OCI-LY3 (cell line): Measurements from ENCODE around the gene KIF20B.
A peak's percentile ranks its signal among the peaks of the same experiment; 100 is the strongest.

Source experiments
- H2AFZ ChIP-seq: fragments of 200-600, 300-600 bp; shearing (Covaris generic); 2 replicates; pipeline ENCODE4 v1.6.0; 2014; ENCODE audit warnings: antibody characterized with exemption, low read depth, low read length
- H3K27ac ChIP-seq: fragments of 200-600, 300-600 bp; sonication (generic); 2 replicates; pipeline ENCODE4 v1.5.1; 2014; ENCODE audit warnings: mild to moderate bottlenecking, low read length, moderate library complexity, mixed read lengths
- H3K27me3 ChIP-seq: fragments of 200-600, 300-600 bp; sonication (generic); 2 replicates; pipeline ENCODE4 v1.6.1; 2014; ENCODE audit warnings: low read depth, low read length, mixed read lengths
- H3K36me3 ChIP-seq: fragments of 200-600, 300-600 bp; sonication (generic); replicated peaks from 2 replicates; pipeline ENCODE3; 2014; ENCODE audit warnings: low read depth, low read length, mixed read lengths
- H3K4me1 ChIP-seq: fragments of 300-600, 200-600 bp; sonication (generic); 2 replicates; pipeline ENCODE4 v1.6.1; 2014; ENCODE audit warnings: low read length, mixed read lengths
- H3K4me2 ChIP-seq: fragments of 200-600, 300-600 bp; sonication (generic); 2 replicates; pipeline ENCODE4 v1.6.1; 2014; ENCODE audit warnings: low read length, mixed read lengths
- H3K4me3 ChIP-seq: fragments of 300-600, 200-600 bp; sonication (generic); 2 replicates; pipeline ENCODE4 v1.5.1; 2014; ENCODE audit warnings: antibody characterized with exemption, mild to moderate bottlenecking, low read length, moderate library complexity
- H3K79me2 ChIP-seq: fragments of 300-600, 200-600 bp; shearing (Covaris generic); 2 replicates; pipeline ENCODE4 v1.6.1; 2014; ENCODE audit warnings: mild to moderate bottlenecking, low read length, mixed read lengths
- H3K9ac ChIP-seq: fragments of 300-600, 200-600 bp; shearing (Covaris generic); 2 replicates; pipeline ENCODE4 v1.6.0; 2014; ENCODE audit warnings: mild to moderate bottlenecking, low read length, moderate library complexity
- H3K9me3 ChIP-seq: fragments of 200-600, 300-600 bp; shearing (Covaris generic); 2 replicates; pipeline ENCODE4 v1.6.1; 2014; ENCODE audit warnings: low read length, mixed read lengths; ENCODE audit not compliant: insufficient read depth
- H4K20me1 ChIP-seq: fragments of 200-600, 300-600 bp; sonication (generic); 2 replicates; pipeline ENCODE4 v1.6.1; 2016; ENCODE audit warnings: low read length, mixed read lengths; ENCODE audit not compliant: insufficient read depth
- CTCF ChIP-seq: fragments of 200-600, 300-600 bp; sonication (generic); IDR thresholded peaks from 2 replicates; pipeline ENCODE4 v1.5.1; 2014; ENCODE audit warnings: antibody characterized with exemption, low read length, low read depth
- EZH2phosphoT487 ChIP-seq: fragments of 200-600 bp; shearing (Covaris generic); IDR thresholded peaks from 2 replicates; pipeline ENCODE4 v1.6.1; 2018; ENCODE audit warnings: antibody characterized with exemption, mixed run types, low read depth

KIF20B gene

DNA sequence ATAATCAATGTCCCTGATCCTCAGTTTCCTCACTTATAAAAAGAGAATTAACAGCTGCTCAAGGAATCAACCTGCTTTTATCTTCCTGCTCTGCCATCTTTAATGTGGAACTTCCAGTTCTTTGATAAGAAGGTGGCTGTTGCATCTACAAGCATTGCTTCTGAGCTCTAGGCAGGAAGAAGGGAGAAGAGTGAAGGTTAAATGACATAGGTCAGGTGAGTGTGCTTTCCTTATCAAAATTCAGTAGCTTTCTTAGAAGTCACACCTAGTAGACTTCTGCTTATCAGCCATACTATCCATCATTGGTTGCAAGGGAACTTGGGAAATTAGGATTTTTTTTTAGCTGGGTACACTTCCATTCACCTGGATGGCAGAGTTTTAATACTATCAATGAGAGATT is 24.0 kb upstream of the KIF20B start:
- no peaks in the 10 kb centered on the region for H3K79me2 ChIP-seq
- H3K4me2 ChIP-seq: no peak overlapping the region
- H3K36me3 ChIP-seq: no peaks in the 10 kb centered on the region
- no peak for TF ChIP-seq EZH2phosphoT487
- no peak for TF ChIP-seq CTCF
- H4K20me1 ChIP-seq: no peaks in the 10 kb centered on the region
- no peak overlapping the region for H3K27ac ChIP-seq
- H3K4me1 ChIP-seq: peaks cover 28% of the 10 kb centered on the region
- no peaks in the 10 kb centered on the region for H3K27me3 ChIP-seq
- H2AFZ ChIP-seq: no peak overlapping the region
- H3K9ac ChIP-seq: no peak overlapping the region
- no peak overlapping the region for H3K4me3 ChIP-seq
- H3K9me3 ChIP-seq: no peaks in the 10 kb centered on the region

DNA sequence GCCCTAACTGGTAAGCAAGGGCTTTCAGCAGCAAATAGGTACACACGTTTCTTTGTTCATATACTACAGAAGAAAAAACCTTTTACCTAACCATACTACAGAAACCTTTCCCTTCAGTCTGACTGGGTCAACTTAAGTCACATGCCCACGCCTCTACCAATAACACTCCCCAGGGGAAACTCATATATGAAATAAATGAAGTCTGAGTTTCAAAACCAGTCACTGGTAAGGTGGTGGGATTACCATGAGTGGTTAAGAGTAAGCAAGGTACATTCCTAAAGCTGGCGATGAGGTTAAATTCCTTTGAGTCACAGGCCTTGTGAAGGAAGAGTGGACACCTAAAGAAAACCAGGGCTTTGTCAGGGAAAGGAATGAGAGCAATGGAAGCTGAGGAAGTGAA is 21.4 kb upstream of the KIF20B start:
- H3K79me2 ChIP-seq: no peaks in the 10 kb centered on the region
- H3K4me1 ChIP-seq: peaks cover 17% of the 10 kb centered on the region
- H3K27me3 ChIP-seq: no peaks in the 10 kb centered on the region
- no peaks in the 10 kb centered on the region for H3K36me3 ChIP-seq
- H3K4me2 ChIP-seq: peak overlapping the region; percentile 4; the same call in 1 of the 2 replicates
- no peak overlapping the region for H3K27ac ChIP-seq
- H3K9me3 ChIP-seq: no peaks in the 10 kb centered on the region
- H4K20me1 ChIP-seq: no peaks in the 10 kb centered on the region
- no peak overlapping the region for H3K9ac ChIP-seq
- no peak for TF ChIP-seq CTCF
- no peak for TF ChIP-seq EZH2phosphoT487
- peak overlapping the region; percentile 45; the same call in 1 of the 2 replicates for H2AFZ ChIP-seq
- H3K4me3 ChIP-seq: no peak overlapping the region

GRCh38 chr10:89683883-89684282 is 17.5 kb upstream of the KIF20B start:
- TF ChIP-seq CTCF (no peak), EZH2phosphoT487 (no peak)
- H3K79me2 ChIP-seq: no peaks in the 10 kb centered on the region
- no peak overlapping the region for H2AFZ ChIP-seq

DNA sequence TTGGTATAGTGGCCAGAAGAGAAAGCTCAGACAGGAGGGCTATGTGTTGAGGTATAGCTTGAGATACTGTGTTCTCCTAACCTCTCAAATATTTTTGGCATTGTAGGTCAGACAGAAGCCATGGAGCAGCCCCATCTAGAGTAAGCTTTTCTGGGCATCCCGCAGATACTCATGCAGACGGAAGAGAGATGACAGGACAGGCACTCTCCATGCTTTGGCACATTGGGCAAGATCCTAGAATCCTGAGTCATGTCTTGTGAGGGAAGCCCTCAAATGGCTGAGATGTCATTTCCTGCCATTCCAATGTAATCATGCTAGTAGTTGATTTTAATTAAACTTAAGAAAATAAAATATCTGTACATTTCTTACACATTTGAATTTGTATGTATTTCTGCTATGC is 16.8 kb upstream of the KIF20B start:
- H4K20me1 ChIP-seq: no peaks in the 10 kb centered on the region
- H3K4me2 ChIP-seq: no peak overlapping the region
- H3K4me1 ChIP-seq: peaks cover 14% of the 10 kb centered on the region
- H3K27ac ChIP-seq: no peak overlapping the region
- no peaks in the 10 kb centered on the region for H3K27me3 ChIP-seq
- no peak overlapping the region for H3K4me3 ChIP-seq
- no peaks in the 10 kb centered on the region for H3K9me3 ChIP-seq
- no peaks in the 10 kb centered on the region for H3K79me2 ChIP-seq
- H2AFZ ChIP-seq: no peak overlapping the region
- no peak for TF ChIP-seq CTCF
- TF ChIP-seq EZH2phosphoT487: no peak
- H3K36me3 ChIP-seq: no peaks in the 10 kb centered on the region
- no peak overlapping the region for H3K9ac ChIP-seq

More at GRCh38 chr10:89683883-89684282, 17.5 kb upstream of the KIF20B start:
- Histone ChIP-seq H3K36me3 (no peaks in the 10 kb centered on the region), H3K27ac (no peak overlapping the region), H3K4me1 (peaks cover 17% of the 10 kb centered on the region), H3K4me3 (no peak overlapping the region), H3K9me3 (no peaks in the 10 kb centered on the region), H4K20me1 (no peaks in the 10 kb centered on the region), H3K9ac (no peak overlapping the region), H3K27me3 (no peaks in the 10 kb centered on the region), H3K4me2 (peak overlapping the region; percentile 24)
